ENCODE data around the gene CTTNBP2.

Gene CTTNBP2

GRCh38 chr7:117724898-117725297 is 148.3 kb downstream of the CTTNBP2 start:
- DNase-seq, result peak; percentile 78
- no peaks in the 10 kb centered on the region for H3K79me2 ChIP-seq (ENCODE audit: low read length)
- no peaks in the 10 kb centered on the region for H3K27me3 ChIP-seq (replicated peaks; ENCODE audit: insufficient read depth, low read length)
- no peak overlapping the region for H3K9ac ChIP-seq (ENCODE audit: low read length)
- H2AFZ ChIP-seq (ENCODE audit: low read length), result peak overlapping the region; percentile 32
- H3K4me1 ChIP-seq (ENCODE audit: low read length), result peaks cover 16% of the 10 kb centered on the region
- no peak for TF ChIP-seq CTCF (IDR thresholded peaks at IDR 0.05; ENCODE audit: low read length)
- no peak for TF ChIP-seq EZH2 (optimal IDR thresholded peaks at IDR 0.05; ENCODE audit: low read depth, low read length)
- no peak for TF ChIP-seq EZH2phosphoT487 (IDR thresholded peaks at IDR 0.05; ENCODE audit: low read length)
- no peaks in the 10 kb centered on the region for H3K36me3 ChIP-seq (replicated peaks; ENCODE audit: insufficient read depth, low read length)
- peak overlapping the region; percentile 10; the same call in 1 of the 2 replicates for H3K27ac ChIP-seq (ENCODE audit: low read length)
- H3K9me2 ChIP-seq (replicated peaks; ENCODE audit: insufficient read depth, low read length), result no peaks in the 10 kb centered on the region
- H3K9me3 ChIP-seq (replicated peaks; ENCODE audit: insufficient read depth, low read length), result no peaks in the 10 kb centered on the region
- H3K4me3 ChIP-seq (ENCODE audit: low read length), result no peak overlapping the region
- peak overlapping the region; percentile 40; the same call in 1 of the 2 replicates for H3K4me2 ChIP-seq (ENCODE audit: low read depth, low read length)
- no peaks in the 10 kb centered on the region for H3F3A ChIP-seq (ENCODE audit: insufficient read depth, low read length)
- no peaks in the 10 kb centered on the region for H4K20me1 ChIP-seq (ENCODE audit: insufficient read depth, low read length)

GRCh38 chr7:117719377-117719776 is 153.9 kb downstream of the CTTNBP2 start:
- no peak for TF ChIP-seq CTCF (IDR thresholded peaks at IDR 0.05; ENCODE audit: low read length)
- no peak for TF ChIP-seq EZH2phosphoT487 (IDR thresholded peaks at IDR 0.05; ENCODE audit: low read length)
- no peak for TF ChIP-seq EZH2 (optimal IDR thresholded peaks at IDR 0.05; ENCODE audit: low read depth, low read length)
- Histone ChIP-seq H3K27ac (ENCODE audit: low read length) (no peak overlapping the region), H3K4me1 (ENCODE audit: low read length) (peaks cover 3% of the 10 kb centered on the region), H3K9ac (ENCODE audit: low read length) (no peak overlapping the region), H3K4me2 (ENCODE audit: low read depth, low read length) (no peak overlapping the region), H3K4me3 (ENCODE audit: low read length) (no peak overlapping the region), H4K20me1 (ENCODE audit: insufficient read depth, low read length) (no peaks in the 10 kb centered on the region), H3K9me2 (replicated peaks; ENCODE audit: insufficient read depth, low read length) (no peaks in the 10 kb centered on the region), H3K9me3 (replicated peaks; ENCODE audit: insufficient read depth, low read length) (no peaks in the 10 kb centered on the region), H3K79me2 (ENCODE audit: low read length) (no peaks in the 10 kb centered on the region), H3K36me3 (replicated peaks; ENCODE audit: insufficient read depth, low read length) (no peaks in the 10 kb centered on the region), H3K27me3 (replicated peaks; ENCODE audit: insufficient read depth, low read length) (no peaks in the 10 kb centered on the region), H2AFZ (ENCODE audit: low read length) (no peak overlapping the region), H3F3A (ENCODE audit: insufficient read depth, low read length) (no peaks in the 10 kb centered on the region)
- DNase-seq, result no peak

GRCh38 chr7:117718116-117718835 is 155.0 kb downstream of the CTTNBP2 start:
- H3K79me2 ChIP-seq (ENCODE audit: low read length), result no peaks in the 10 kb centered on the region
- H3K27ac ChIP-seq (ENCODE audit: low read length), result no peak overlapping the region
- H3K36me3 ChIP-seq (replicated peaks; ENCODE audit: insufficient read depth, low read length), result no peaks in the 10 kb centered on the region
- no peak overlapping the region for H2AFZ ChIP-seq (ENCODE audit: low read length)
- H3F3A ChIP-seq (ENCODE audit: insufficient read depth, low read length), result no peaks in the 10 kb centered on the region
- H3K27me3 ChIP-seq (replicated peaks; ENCODE audit: insufficient read depth, low read length), result no peaks in the 10 kb centered on the region
- no peaks in the 10 kb centered on the region for H3K9me2 ChIP-seq (replicated peaks; ENCODE audit: insufficient read depth, low read length)
- TF ChIP-seq EZH2 (optimal IDR thresholded peaks at IDR 0.05; ENCODE audit: low read depth, low read length) (no peak), EZH2phosphoT487 (IDR thresholded peaks at IDR 0.05; ENCODE audit: low read length) (no peak), CTCF (IDR thresholded peaks at IDR 0.05; ENCODE audit: low read length) (no peak)
- no peaks in the 10 kb centered on the region for H4K20me1 ChIP-seq (ENCODE audit: insufficient read depth, low read length)
- no peak for DNase-seq
- H3K4me1 ChIP-seq (ENCODE audit: low read length), result no peaks in the 10 kb centered on the region
- no peaks in the 10 kb centered on the region for H3K9me3 ChIP-seq (replicated peaks; ENCODE audit: insufficient read depth, low read length)
- no peak overlapping the region for H3K9ac ChIP-seq (ENCODE audit: low read length)
- no peak overlapping the region for H3K4me3 ChIP-seq (ENCODE audit: low read length)
- H3K4me2 ChIP-seq (ENCODE audit: low read depth, low read length), result no peak overlapping the region
